Fibroblast of peridontal ligament (primary cell): ENCODE results near the gene HSPB7.
"Not testable (repeated sequence)": the region's sequence is repeated elsewhere in the genome, so short reads cannot be mapped to it uniquely, and the experiment has no call there.

ENCODE experiments used
- DNase-seq: peaks from one replicate; pipeline ENCODE4 v3.0.0-alpha.2; 2010; ENCODE audit errors: extremely low read depth

Gene HSPB7

DNA sequence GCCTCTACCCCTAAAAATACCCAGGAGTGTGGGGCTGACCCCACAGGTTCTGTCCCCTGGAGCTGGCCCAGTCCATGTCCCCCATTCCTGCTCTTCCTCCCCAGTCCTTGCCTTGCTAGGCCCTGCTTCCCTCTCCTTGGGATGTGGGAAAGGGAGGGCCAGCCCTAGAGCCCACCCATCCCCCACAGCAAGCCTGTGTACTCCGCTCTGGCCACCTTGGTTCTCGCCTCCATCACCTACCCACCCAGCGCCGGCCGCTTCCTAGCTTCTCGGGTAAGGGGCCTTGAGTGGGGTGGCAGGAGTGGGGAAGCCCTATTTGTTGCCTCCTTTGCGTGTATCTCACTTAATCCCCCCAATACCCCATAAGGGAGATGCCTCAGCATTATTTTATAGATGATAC is 32.5 kb upstream of the HSPB7 start:
- DNase-seq, result no peak

GRCh38 chr1:16048573-16049189 is 30.8 kb upstream of the HSPB7 start:
- DNase-seq, result peak; percentile 10

- DNase-seq, result no peak
These were observed 30.1 kb upstream of the HSPB7 start for GRCh38 chr1:16047791-16048475.

- no peak for DNase-seq
These were observed 29.0 kb upstream of the HSPB7 start for GRCh38 chr1:16046842-16047241.

DNA sequence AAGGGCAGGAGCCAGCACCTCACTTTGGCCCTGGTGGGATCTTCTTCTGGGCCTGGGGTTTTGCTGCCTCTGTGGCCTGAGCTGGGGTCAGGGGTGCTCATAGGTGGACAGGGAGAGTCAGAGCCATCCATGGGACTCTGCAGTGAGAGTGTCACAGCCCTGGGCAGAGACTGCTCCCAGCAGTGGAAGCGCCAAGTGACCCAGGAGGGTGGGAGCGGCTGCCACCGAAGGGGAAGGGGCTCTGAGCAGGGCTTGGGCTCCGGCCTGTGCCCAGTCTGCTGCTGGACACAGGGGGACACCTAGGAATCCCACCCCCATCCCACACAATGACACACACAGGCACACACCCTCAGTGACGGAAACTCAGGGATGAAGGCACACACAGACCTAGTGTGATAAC is 26.1 kb upstream of the HSPB7 start:
- no peak for DNase-seq

DNA sequence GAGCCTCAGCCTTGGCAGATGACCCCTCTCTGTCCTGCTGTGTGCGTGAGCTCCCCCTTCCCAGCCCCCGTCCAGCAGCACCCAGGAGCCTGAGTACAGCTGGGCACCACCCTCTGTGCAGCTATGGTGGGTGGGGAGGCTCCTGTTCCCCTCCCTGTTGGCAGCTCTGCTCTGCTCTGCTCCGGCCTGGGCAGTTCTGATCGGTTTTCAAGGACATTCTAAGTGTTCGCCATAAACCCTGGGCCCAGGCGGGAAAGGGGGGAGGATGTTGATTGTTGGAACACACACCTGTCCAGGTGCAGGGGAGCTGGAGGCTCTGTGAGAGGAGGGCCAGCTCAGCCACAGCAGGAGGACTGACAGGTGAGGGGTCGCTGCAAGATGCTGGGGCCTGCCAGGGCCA is 25.7 kb upstream of the HSPB7 start, which contains the start of gene CLCNKB:
TSS of gene CLCNKB (plus strand) at position 262 of the 400 bp plus-strand sequence. CDS start 711 bp downstream, outside the sequence.
- DNase-seq, result no peak

- DNase-seq, result not testable (repeated sequence)
These were observed 24.8 kb upstream of the HSPB7 start for GRCh38 chr1:16042654-16043053.

GRCh38 chr1:16042096-16042495 is 24.3 kb upstream of the HSPB7 start:
- no peak for DNase-seq

DNA sequence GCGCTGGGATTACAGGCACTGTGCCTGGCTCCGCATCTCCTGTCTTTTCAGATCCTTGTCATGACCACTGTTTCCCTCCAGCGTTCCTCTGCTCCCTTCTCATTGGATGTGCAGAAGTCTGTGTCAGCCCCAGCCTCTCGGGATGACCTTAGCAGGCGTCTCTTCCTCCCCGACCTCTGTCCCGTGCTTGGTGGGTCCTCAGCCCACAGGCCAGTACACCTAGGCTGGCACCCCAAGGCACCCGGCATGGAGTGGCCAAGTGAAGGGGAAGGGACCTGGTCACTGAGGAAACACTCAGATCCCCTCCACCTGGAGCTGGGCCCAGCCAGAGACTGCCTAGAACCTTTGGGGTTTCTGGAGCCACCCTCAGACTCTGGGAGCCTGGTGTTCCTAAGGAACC is 23.4 kb upstream of the HSPB7 start:
- no peak for DNase-seq

DNA sequence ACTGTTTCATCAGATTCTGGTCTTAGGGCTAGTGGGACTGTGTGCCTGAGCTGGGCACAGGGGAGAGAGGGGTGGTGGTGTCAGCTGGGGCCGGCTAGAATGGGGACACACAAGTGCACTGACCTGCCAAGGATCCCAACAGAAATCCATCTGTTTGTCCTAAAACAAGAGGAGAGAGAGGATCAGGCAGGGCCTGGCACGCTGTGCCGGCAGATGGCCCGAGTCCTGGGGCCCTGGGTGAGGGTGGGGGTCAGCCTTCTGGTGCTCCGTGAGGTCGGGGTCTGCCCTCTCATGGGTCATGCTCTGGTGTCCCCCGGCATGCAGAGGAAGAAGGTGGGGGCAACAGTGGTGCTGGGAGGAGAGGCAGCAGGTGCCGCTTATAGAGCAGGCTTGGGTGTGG is 22.0 kb upstream of the HSPB7 start:
- DNase-seq, result not testable (repeated sequence)

- DNase-seq, result no peak
These were observed 20.7 kb upstream of the HSPB7 start for GRCh38 chr1:16038620-16038912.

DNA sequence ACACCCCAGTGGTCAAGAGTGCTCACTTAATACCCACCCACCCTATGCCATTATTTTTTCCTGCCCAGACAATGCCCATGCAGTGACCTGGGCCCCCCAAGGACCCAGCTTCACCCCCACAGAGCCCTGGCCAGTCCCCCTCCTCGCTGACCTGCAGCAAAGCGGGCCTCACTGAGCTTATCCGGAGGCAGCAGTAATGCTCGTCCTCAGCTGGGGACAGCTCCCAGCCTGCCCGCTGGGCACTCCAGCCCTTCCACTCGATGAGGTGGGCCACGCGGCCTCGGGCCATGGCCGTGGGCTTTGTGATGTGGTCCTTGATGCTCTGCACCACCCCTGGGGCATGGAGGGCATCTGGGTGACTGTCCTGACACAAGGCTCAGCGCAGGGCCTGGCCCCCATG is 18.6 kb upstream of the HSPB7 start:
- not testable (repeated sequence) for DNase-seq

GRCh38 chr1:16033103-16033632 is 15.3 kb upstream of the HSPB7 start:
- not testable (repeated sequence) for DNase-seq

DNA sequence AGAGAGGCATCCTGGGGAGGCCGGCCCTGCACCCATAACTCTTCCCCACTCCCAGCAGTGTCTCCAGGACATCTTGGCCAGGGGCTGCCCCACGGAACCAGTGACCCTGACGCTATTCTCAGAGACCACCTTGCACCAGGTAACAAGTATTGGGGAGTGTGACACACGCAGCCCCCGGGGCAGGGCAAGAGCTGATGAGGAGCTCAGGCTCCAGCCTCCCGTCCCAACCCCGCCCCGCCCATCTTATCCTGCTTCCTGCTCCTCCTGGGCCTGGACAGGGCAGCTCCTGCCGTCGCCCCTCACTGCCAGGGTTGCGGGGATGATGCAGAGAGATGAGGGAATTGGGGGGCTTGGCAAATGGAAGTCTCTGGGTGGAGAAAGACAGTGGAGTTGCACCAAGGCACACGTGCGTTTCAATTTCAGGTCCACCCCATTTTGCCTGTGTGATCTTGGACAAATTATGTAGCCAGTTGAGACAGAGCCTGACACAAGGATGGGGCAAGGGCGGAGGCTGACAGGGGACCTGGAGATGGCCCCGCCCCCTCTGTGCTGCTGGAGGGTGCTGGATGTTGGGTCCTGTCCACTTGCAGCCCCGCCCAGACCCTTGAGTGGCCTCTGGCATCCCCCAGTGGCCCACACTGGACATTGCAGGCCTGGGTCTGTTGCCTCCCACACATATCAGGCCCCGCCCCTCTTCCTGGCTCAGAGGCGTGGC is 14.7 kb upstream of the HSPB7 start:
- DNase-seq, result peak; percentile 76

DNA sequence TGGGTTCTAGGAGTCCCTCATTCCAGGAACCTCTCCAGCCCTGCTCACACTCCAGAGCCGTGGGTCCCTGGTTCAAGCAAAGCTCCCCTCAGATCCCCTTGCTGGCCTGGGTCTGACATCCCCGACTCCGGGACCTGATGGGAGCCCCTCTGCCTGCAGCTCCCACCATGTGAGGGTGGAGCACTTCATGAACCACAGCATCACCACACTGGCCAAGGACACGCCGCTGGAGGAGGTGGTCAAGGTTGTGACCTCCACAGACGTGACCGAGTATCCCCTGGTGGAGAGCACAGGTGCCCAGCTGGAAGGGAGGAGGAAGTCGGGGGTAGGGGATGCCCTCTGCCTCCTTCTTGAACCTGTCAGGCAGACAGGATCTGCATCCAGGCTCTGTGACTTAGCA is 13.7 kb upstream of the HSPB7 start:
- no peak for DNase-seq

GRCh38 chr1:16029288-16029687 is 11.4 kb upstream of the HSPB7 start:
- no peak for DNase-seq

GRCh38 chr1:16029003-16029268 is 11.1 kb upstream of the HSPB7 start:
- DNase-seq, result not testable (repeated sequence)

DNA sequence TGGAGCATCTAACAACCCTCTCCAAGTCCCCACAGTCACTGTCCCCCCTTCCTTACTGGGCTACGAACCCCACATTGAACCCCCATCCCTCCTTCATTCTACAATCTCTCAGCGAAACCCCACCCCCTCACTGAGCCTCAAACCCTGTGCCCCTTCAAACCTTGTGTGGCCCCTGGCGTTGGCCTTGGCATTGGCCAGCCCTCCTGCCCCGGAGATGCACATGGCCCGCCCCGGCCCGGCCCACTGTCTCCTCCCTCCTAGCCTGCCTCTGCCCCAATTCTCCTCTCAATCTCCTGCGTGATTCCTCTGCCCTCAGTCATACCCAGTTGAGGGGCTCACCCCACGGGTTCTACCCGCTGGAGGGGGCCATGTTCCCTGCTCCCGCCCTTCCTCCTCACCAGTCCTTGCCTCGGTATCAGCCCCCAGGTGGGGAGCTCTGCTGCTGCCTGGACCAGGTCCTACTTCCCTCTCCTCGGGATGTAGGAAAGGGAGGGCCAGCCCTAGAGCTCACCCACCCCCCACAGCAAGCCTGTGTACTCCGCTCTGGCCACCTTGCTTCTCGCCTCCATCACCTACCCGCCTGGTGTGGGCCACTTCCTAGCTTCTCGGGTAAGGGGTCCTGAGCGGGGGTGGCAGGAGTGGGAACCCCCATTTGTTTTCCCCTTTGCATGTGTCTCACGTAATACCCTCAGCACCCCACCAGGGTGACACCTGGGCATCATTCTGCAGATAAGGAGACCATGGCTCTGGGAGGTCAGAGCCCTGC is 10.6 kb upstream of the HSPB7 start:
- no peak for DNase-seq

DNA sequence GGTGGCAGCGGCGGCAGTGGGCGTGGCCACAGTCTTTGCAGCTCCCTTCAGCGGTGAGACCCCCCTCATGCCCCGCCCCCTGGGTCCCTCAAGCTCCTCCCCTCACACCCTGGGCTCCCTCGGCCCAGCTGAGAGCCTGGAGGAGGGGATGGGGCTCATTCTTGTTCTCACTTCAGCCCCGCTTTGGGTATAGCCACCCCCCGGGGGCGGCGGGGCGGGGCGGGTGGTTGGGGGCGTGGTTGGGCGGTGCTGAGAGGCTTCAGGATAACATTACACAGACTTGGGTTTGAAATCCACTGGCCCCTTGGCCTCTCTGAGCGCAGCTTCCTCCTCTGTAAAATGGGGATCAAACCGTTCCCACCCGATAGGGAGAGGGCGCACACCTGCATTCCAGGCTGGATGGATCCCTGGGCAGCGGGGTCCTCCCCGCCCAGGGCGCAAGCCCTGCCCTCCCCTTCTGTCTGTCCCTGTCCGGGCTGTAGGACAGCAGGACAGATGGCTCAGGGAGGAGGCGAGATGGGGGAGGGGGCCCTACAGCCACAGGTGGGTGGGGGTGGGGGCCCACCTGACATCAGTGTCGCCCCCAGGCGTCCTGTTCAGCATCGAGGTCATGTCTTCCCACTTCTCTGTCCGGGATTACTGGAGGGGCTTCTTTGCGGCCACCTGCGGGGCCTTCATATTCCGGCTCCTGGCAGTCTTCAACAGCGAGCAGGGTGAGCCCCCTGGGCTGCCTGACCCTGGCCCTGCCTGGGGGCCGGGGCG is 9.1 kb upstream of the HSPB7 start:
- DNase-seq, result no peak

DNA sequence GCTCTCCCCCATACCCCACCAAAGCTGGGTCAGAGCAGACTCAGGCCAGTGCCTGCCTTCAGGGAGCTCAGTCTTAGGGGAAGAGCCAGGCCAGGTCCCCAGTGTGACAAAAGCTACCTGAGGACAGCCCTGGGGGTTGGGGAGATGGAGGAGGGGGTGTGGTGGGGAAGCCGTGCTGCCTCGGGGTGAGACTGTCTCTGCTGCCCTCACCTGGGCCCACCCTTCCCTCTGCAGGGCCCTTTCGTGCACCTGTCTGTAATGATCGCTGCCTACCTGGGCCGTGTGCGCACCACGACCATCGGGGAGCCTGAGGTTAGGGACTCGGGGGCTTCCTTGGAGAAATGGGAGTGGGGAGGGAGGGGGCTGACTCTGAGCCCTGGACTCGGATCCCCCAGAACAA is 8.5 kb upstream of the HSPB7 start:
- not testable (repeated sequence) for DNase-seq

- no peak for DNase-seq
These were observed 5.3 kb upstream of the HSPB7 start for GRCh38 chr1:16023050-16023653.
